Vagina (tissue), 2 donors: ENCODE measurements around the gene ARHGEF4.

Source experiments
- CTCF ChIP-seq, 3 experiments: fragments of 450-650 bp in 2 of 3; fragments of 200-600 bp in 1 of 3; sonication (generic) in 1 of 3; IDR thresholded peaks; one replicate each; pipeline ENCODE4 v1.5.1; 2017 to 2019; ENCODE audit warnings: antibody characterized with exemption in 3 of 3, mild to moderate bottlenecking in 2 of 3, moderate library complexity in 2 of 3
- POLR2A ChIP-seq, 2 donors: fragments of 450-650 bp; IDR thresholded peaks; one replicate each; pipeline ENCODE4 v1.6.1; 2017; ENCODE audit warnings: antibody characterized with exemption in 2 of 2, mild to moderate bottlenecking in 2 of 2, moderate library complexity in 2 of 2

- TF ChIP-seq CTCF (IDR thresholded peaks at IDR 0.05) (no peak), POLR2A (IDR thresholded peaks at IDR 0.05) (no peak)
These were observed 13.4 kb downstream of the ARHGEF4 start for GRCh38 chr2:130849896-130850787.
